Transverse colon (tissue), 3 donors: ENCODE data around the gene APOA1.

Source experiments
- CTCF ChIP-seq, 5 experiments: fragments of 200-600 bp in 3 of 5; fragments of 450-650 bp in 2 of 5; sonication (generic) in 3 of 5; IDR thresholded peaks; 1 replicate in 2 of 5; 2 replicates in 3 of 5; pipeline ENCODE4 v1.5.1; 2016 to 2017; ENCODE audit warnings: antibody characterized with exemption in 5 of 5, inconsistent platforms in 3 of 5, mild to moderate bottlenecking in 2 of 5, moderate library complexity in 1 of 5
- EP300 ChIP-seq: sonication (generic); formaldehyde crosslinking; IDR thresholded peaks from one replicate; pipeline ENCODE4 v1.6.1; 2017; ENCODE audit warnings: antibody characterized with exemption, low read depth
- POLR2A ChIP-seq: fragments of 450-650 bp; IDR thresholded peaks from one replicate; pipeline ENCODE4 v1.6.1; 2016; ENCODE audit warnings: antibody characterized with exemption, mild to moderate bottlenecking, moderate library complexity

DNA sequence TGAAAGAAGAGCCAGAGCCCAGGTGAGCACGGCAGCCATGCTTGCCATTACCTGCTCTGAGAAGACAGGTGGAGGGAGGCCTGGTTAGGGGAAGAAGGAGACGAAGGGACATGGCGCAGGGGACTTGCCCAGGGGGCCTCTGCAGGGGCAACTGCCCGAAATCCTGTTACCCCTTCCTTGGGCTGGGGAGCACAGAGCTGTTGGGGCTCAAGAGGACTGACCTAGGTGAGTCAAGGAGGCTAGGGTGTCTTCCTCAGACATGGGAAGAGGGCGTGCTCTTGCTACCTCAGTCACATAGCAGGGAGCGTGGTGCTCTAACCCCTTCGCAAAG, 45.6 kb downstream of the APOA1 start, which contains the start of gene APOA5:
- TF ChIP-seq EP300: no peak
- no peak for TF ChIP-seq CTCF (IDR thresholded peaks at IDR 0.05)
- TF ChIP-seq POLR2A: no peak
